GM12801 (cell line): ENCODE measurements around the gene GAB2.

Source experiments
- CTCF ChIP-seq: IDR thresholded peaks from one replicate; pipeline ENCODE4 v1.5.1; 2011; ENCODE audit warnings: control low read depth; ENCODE audit not compliant: insufficient read length; ENCODE audit errors: extremely low read depth

Gene GAB2

GRCh38 chr11:78190374-78190773, 227.2 kb downstream of the GAB2 start:
- TF ChIP-seq CTCF, result no peak

DNA sequence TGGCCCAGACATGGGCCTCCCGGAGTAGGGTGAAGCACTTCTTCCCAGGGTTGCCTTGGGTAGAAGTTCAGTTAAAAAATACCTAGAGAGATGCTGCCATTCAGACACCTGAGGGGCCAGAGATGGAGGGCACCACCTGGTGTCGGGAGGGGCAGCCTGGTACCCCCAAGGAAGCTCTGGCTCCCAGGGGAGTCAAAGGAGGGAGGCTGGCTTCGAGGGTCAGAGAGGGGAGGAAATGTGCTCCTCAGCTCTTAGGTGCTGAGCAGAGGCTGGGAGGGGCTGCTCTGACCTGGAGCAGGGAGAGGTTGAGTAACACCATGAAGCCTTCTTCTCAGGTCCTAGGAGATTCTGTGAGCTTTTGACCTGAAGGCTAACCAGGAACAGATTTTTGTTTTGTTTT, 227.8 kb downstream of the GAB2 start:
- TF ChIP-seq CTCF, result no peak

DNA sequence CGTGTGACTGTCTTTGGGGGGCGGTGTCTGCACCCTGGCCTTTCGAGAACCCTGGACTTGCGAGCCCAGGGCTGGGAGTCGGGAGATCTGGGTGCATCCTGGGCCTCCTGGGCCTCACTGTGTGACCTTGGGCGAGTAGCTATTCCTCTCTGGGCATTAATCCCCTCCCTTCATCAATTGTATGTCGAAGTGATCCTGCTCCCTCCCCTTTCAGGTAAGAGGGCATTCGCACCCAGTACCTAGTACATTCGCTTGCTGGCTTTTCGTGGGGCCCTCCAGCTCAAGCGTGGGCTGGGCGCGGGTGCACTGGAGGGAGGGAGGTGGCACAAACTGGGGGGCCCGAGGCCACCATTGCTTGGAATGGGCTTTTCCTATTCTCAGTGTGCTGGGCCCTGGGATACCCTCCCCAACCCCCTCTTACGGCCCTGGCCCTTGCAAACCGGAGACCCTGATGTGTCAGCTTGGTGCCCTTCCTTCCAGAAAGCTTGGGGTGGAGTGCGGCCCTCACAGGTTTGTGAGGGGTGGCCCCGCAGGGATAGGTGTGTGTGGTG, 228.4 kb downstream of the GAB2 start:
- TF ChIP-seq CTCF, result no peak

DNA sequence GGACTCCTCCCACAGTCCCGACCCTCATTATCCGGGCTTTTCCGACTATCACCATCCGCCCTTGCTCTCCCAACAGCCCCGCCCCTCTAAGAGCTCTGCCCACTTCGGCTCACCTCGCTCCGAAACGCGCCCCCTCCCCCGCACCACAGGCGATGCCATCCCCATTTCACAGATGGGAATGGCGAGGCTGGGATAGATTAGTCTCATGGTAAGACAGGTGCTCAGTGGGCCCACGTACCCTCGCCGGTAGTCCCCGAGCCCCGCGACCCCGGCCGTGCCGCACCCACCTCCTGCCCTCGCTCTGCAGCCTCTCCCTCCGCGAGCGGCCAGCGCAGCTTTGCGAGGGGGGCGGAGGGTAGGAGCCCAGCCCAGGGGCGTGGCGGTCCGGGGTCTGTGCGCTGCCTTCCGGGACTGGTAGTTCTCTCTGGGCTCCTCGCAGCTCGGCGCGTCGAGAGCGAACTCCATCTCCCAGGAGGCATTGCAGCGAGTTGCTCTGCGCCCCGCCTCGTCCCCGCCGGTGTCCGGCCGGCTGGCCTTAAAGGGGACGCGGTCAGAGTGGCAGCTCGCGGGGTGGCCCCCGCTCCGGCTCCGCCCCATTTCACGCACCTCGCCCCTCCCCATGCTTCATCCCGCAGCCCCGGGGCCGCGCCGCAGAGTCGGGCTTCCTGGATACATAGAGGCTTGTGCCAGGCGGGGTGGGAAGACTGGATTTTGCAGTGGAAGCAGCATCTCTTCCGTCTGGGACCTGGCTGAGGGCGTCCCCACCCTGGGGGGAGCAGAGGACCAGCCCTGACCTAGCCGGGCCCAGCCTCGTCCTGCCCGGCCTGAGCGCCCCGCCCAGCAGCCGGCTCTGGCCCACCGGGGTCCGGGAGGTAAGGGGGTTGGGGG, 229.1 kb downstream of the GAB2 start, which contains the start of the genes KCTD21 and USP35:
Gene KCTD21, minus strand, starts transcription at position 341 of the 888 bp plus-strand sequence. CDS start 14,072 bp downstream, outside the sequence.
Gene USP35, plus strand, starts transcription at position 634 of the 888 bp plus-strand sequence. CDS start 7,327 bp downstream, outside the sequence.
- TF ChIP-seq CTCF, result no peak

DNA sequence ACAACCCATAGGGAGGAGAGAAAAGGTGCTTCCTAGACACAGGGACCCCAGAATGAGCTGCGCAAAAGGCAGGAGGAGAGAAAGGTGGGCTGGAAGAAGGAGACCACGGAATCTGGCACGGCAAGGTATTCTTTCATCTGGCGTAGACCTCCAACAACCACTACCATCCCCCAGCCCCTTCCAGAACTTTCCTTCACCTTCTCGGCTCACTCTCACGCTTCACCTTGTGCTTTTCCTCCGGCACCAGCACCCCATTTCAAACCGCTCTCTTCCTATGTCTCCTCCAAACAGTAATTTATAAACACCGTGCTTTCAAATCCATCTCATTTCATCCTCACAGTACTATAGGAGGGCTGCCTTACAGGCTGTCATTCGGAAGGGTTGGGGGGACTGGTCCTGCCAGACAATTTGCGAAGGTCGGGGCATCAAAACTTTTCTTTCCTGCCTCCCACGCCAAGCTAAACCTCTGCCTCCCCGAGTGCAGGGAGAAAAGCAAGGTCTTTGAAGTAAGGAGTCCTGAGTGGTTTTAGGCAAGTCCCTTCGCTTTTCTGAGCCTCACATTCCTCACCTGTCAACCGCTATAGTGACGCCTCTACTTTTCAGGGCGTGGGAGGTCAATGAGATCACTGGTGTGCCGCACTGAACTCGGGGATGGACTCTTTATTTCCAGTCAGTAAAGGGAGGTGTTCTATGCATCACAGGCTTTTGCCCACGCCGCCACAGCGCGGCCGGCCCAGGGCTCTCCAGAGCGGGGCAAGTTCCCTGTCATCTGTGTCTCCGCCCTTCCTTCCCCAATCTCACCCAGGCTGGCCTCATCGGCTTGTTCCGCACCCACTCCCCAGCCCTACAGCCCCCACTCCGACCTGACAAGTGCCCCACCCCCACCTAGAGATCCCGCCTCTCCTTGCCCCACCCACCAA, 230.0 kb downstream of the GAB2 start:
- no peak for TF ChIP-seq CTCF

- no peak for TF ChIP-seq CTCF
These were observed 236.4 kb downstream of the GAB2 start for GRCh38 chr11:78181185-78181584.

DNA sequence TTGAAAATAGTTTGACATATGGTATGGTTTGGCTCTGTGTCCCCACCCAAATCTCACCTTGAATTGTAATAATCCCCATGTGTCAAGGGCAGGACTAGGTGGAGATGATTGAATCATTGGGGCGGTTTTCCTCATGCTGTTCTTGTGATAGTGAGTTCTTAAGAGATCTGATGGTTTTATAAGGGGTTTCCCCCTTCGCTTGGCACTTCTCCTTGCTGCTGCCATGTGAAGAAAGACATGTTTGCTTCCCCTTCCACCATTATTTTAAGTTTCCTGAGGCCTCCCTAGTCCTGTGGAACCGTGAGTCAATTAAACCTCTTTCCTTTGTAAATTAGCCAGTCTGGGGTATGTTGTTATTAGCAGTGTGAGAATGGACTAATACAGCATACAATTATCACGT, 236.9 kb downstream of the GAB2 start:
- TF ChIP-seq CTCF, result no peak
